Mesendoderm (in vitro differentiated cells): ENCODE results near the gene STKLD1.

ENCODE experiments used
- DNase-seq: peaks from one replicate; pipeline ENCODE4 v3.0.0; 2013
- H2AK5ac ChIP-seq: 2 replicates; pipeline ENCODE4 v1.6.1; 2013; ENCODE audit warnings: low read length, inconsistent platforms
- H2BK120ac ChIP-seq: 2 replicates; pipeline ENCODE4 v1.6.1; 2013; ENCODE audit warnings: low read depth, mild to moderate bottlenecking, low read length, moderate library complexity, mixed read lengths
- H2BK15ac ChIP-seq: replicated peaks from 2 replicates; pipeline ENCODE4 v1.6.1; 2013; ENCODE audit warnings: low read depth, mild to moderate bottlenecking, moderate library complexity
- H2BK5ac ChIP-seq: 2 replicates; pipeline ENCODE4 v1.6.1; 2013; ENCODE audit warnings: low read length, inconsistent platforms
- H3K18ac ChIP-seq: 2 replicates; pipeline ENCODE4 v1.6.1; 2013; ENCODE audit warnings: mild to moderate bottlenecking, low read length, mixed read lengths
- H3K23ac ChIP-seq: one replicate; pipeline ENCODE4 v1.6.1; 2013; ENCODE audit warnings: low read length
- H3K27ac ChIP-seq: 2 replicates; pipeline ENCODE4 v1.5.1; 2013; ENCODE audit warnings: low read depth, mild to moderate bottlenecking, inconsistent platforms, low read length, moderate library complexity
- H3K27me3 ChIP-seq: 2 replicates; pipeline ENCODE4 v1.6.1; 2013; ENCODE audit warnings: low read length, control low read depth, mild to moderate bottlenecking, inconsistent platforms; ENCODE audit not compliant: insufficient read depth, poor library complexity
- H3K36me3 ChIP-seq: 2 replicates; pipeline ENCODE4 v1.6.1; 2013; ENCODE audit warnings: low read length, inconsistent platforms; ENCODE audit not compliant: control insufficient read depth, insufficient read depth
- H3K4ac ChIP-seq: one replicate; pipeline ENCODE4 v1.6.1; 2013; ENCODE audit warnings: low read depth, mild to moderate bottlenecking, low read length, moderate library complexity
- H3K4me1 ChIP-seq: 2 replicates; pipeline ENCODE4 v1.6.1; 2013; ENCODE audit warnings: low read depth, low read length, inconsistent platforms; ENCODE audit not compliant: control insufficient read depth
- H3K4me2 ChIP-seq: 2 replicates; pipeline ENCODE4 v1.6.1; 2013; ENCODE audit warnings: low read length
- H3K4me3 ChIP-seq: 2 replicates; pipeline ENCODE4 v1.5.1; 2013; ENCODE audit warnings: mild to moderate bottlenecking, low read length
- H3K56ac ChIP-seq: one replicate; pipeline ENCODE4 v1.6.1; 2013; ENCODE audit warnings: low read length
- H3K79me1 ChIP-seq: 2 replicates; pipeline ENCODE4 v1.6.1; 2013; ENCODE audit warnings: low read length, inconsistent platforms
- H3K79me2 ChIP-seq: 2 replicates; pipeline ENCODE4 v1.6.1; 2013; ENCODE audit warnings: mild to moderate bottlenecking, low read length; ENCODE audit not compliant: control insufficient read depth, insufficient read depth
- H3K9ac ChIP-seq: 2 replicates; pipeline ENCODE4 v1.6.1; 2013; ENCODE audit warnings: low read length, inconsistent platforms
- H4K5ac ChIP-seq: one replicate; pipeline ENCODE4 v1.6.1; 2013; ENCODE audit warnings: low read length
- H4K8ac ChIP-seq: one replicate; pipeline ENCODE4 v1.6.1; 2013; ENCODE audit warnings: low read depth, mild to moderate bottlenecking, control low read depth, low read length, moderate library complexity
- WGBS: extraction: QIAGEN DNeasy Blood & Tissue Kit; methylation state at CpG from one replicate; pipeline ENCODE4 v1.1.7; 2013; ENCODE audit warnings: low lambda C conversion rate, missing lambda C conversion rate; ENCODE audit not compliant: insufficient coverage; ENCODE audit errors: extremely low coverage; 5-methylcytosine and 5-hydroxymethylcytosine counted together

STKLD1 gene

GRCh38 chr9:133342069-133342406 is 34.1 kb upstream of the STKLD1 start:
- no CpG with 5 or more reads among the region's 12 CpGs for WGBS
- H2BK15ac ChIP-seq, result no peak overlapping the region
- H3K36me3 ChIP-seq, result peaks cover 14% of the 10 kb centered on the region

GRCh38 chr9:133342570-133342969 is 33.6 kb upstream of the STKLD1 start:
- H3K4me3 ChIP-seq, result no peak overlapping the region
- H4K8ac ChIP-seq, result no peak overlapping the region
- no peak overlapping the region for H2BK120ac ChIP-seq
- H3K9ac ChIP-seq, result no peak overlapping the region
- H2BK5ac ChIP-seq, result no peak overlapping the region
- H3K56ac ChIP-seq, result no peak overlapping the region
- no peak overlapping the region for H2BK15ac ChIP-seq
- no peak overlapping the region for H2AK5ac ChIP-seq
- no peak overlapping the region for H3K4ac ChIP-seq
- no peak overlapping the region for H3K4me2 ChIP-seq
- H3K4me1 ChIP-seq, result no peaks in the 10 kb centered on the region
- H3K27ac ChIP-seq, result no peak overlapping the region
- no CpG with 5 or more reads among the region's 11 CpGs for WGBS
- no peak overlapping the region for H4K5ac ChIP-seq
- peaks cover 14% of the 10 kb centered on the region for H3K36me3 ChIP-seq
- H3K27me3 ChIP-seq, result no peaks in the 10 kb centered on the region
- peaks cover 21% of the 10 kb centered on the region for H3K79me2 ChIP-seq
- no peak overlapping the region for H3K23ac ChIP-seq
- DNase-seq, result peak; percentile 41
- H3K18ac ChIP-seq, result no peak overlapping the region
- peaks cover 17% of the 10 kb centered on the region for H3K79me1 ChIP-seq

More at GRCh38 chr9:133342069-133342406, 34.1 kb upstream of the STKLD1 start:
- no peak overlapping the region for H3K56ac ChIP-seq
- no peak overlapping the region for H3K4me3 ChIP-seq
- H3K27ac ChIP-seq, result no peak overlapping the region
- H3K18ac ChIP-seq, result no peak overlapping the region
- no peaks in the 10 kb centered on the region for H3K4me1 ChIP-seq
- H3K79me1 ChIP-seq, result peaks cover 17% of the 10 kb centered on the region
- H2BK5ac ChIP-seq, result no peak overlapping the region
- H4K5ac ChIP-seq, result no peak overlapping the region
- H2BK120ac ChIP-seq, result no peak overlapping the region
- no peak overlapping the region for H3K9ac ChIP-seq
- H3K23ac ChIP-seq, result no peak overlapping the region
- H2AK5ac ChIP-seq, result no peak overlapping the region
- DNase-seq, result peak; percentile 81
- no peak overlapping the region for H3K4ac ChIP-seq
- no peak overlapping the region for H3K4me2 ChIP-seq
- H4K8ac ChIP-seq, result no peak overlapping the region
- peaks cover 18% of the 10 kb centered on the region for H3K79me2 ChIP-seq
- no peaks in the 10 kb centered on the region for H3K27me3 ChIP-seq

- Histone ChIP-seq H3K36me3 (peaks cover 15% of the 10 kb centered on the region), H3K27me3 (no peaks in the 10 kb centered on the region), H3K27ac (no peak overlapping the region)
These were observed 32.1 kb upstream of the STKLD1 start for GRCh38 chr9:133344071-133344470.

GRCh38 chr9:133344979-133345378 is 31.2 kb upstream of the STKLD1 start:
- no peak overlapping the region for H2BK120ac ChIP-seq
- no peak overlapping the region for H3K27ac ChIP-seq
- DNase-seq, result no peak
- no peak overlapping the region for H2AK5ac ChIP-seq
- H3K9ac ChIP-seq, result no peak overlapping the region
- no peaks in the 10 kb centered on the region for H3K4me1 ChIP-seq
- no peak overlapping the region for H3K4ac ChIP-seq
- H3K18ac ChIP-seq, result no peak overlapping the region
- no peak overlapping the region for H2BK5ac ChIP-seq
- WGBS, result no CpG with 5 or more reads among the region's 12 CpGs
- H2BK15ac ChIP-seq, result no peak overlapping the region
- H3K79me1 ChIP-seq, result peaks cover 23% of the 10 kb centered on the region
- H3K36me3 ChIP-seq, result peaks cover 15% of the 10 kb centered on the region
- no peak overlapping the region for H4K8ac ChIP-seq
- no peak overlapping the region for H3K4me3 ChIP-seq
- H3K23ac ChIP-seq, result no peak overlapping the region
- no peak overlapping the region for H3K4me2 ChIP-seq
- H4K5ac ChIP-seq, result no peak overlapping the region
- no peaks in the 10 kb centered on the region for H3K27me3 ChIP-seq
- no peak overlapping the region for H3K56ac ChIP-seq
- H3K79me2 ChIP-seq, result peaks cover 39% of the 10 kb centered on the region

More at GRCh38 chr9:133344071-133344470, 32.1 kb upstream of the STKLD1 start:
- Histone ChIP-seq H3K4ac (no peak overlapping the region), H2BK120ac (no peak overlapping the region), H3K79me2 (peaks cover 31% of the 10 kb centered on the region), H3K18ac (no peak overlapping the region), H3K4me1 (no peaks in the 10 kb centered on the region), H3K4me3 (no peak overlapping the region), H4K5ac (no peak overlapping the region), H2BK5ac (no peak overlapping the region), H4K8ac (no peak overlapping the region), H2BK15ac (no peak overlapping the region), H3K23ac (no peak overlapping the region), H3K4me2 (no peak overlapping the region), H3K56ac (no peak overlapping the region), H2AK5ac (no peak overlapping the region), H3K9ac (no peak overlapping the region), H3K79me1 (peaks cover 18% of the 10 kb centered on the region)
- no peak for DNase-seq
- no CpG with 5 or more reads among the region's 19 CpGs for WGBS

GRCh38 chr9:133345596-133345995 is 30.6 kb upstream of the STKLD1 start:
- H3K79me1 ChIP-seq, result peaks cover 29% of the 10 kb centered on the region
- H3K36me3 ChIP-seq, result peaks cover 18% of the 10 kb centered on the region
- no CpG with 5 or more reads among the region's 6 CpGs for WGBS

GRCh38 chr9:133346021-133346785 is 30.0 kb upstream of the STKLD1 start:
- Histone ChIP-seq H3K27me3 (no peaks in the 10 kb centered on the region), H2BK15ac (no peak overlapping the region), H4K8ac (no peak overlapping the region), H3K36me3 (peaks cover 22% of the 10 kb centered on the region), H4K5ac (no peak overlapping the region), H3K56ac (peak overlapping the region; percentile 45), H3K4me3 (no peak overlapping the region), H3K79me1 (peaks cover 29% of the 10 kb centered on the region), H3K18ac (no peak overlapping the region), H3K4ac (no peak overlapping the region), H3K4me1 (no peaks in the 10 kb centered on the region), H3K9ac (peak overlapping the region; percentile 90), H2BK120ac (no peak overlapping the region), H3K27ac (no peak overlapping the region), H3K79me2 (peaks cover 43% of the 10 kb centered on the region), H2AK5ac (no peak overlapping the region), H3K4me2 (peak overlapping the region; percentile 87), H3K23ac (no peak overlapping the region), H2BK5ac (no peak overlapping the region)
- no CpG with 5 or more reads among the region's 15 CpGs for WGBS
- no peak for DNase-seq

More at GRCh38 chr9:133345596-133345995, 30.6 kb upstream of the STKLD1 start:
- Histone ChIP-seq H2BK15ac (no peak overlapping the region), H3K9ac (no peak overlapping the region), H3K79me2 (peaks cover 43% of the 10 kb centered on the region), H4K5ac (no peak overlapping the region), H2AK5ac (no peak overlapping the region), H3K18ac (no peak overlapping the region), H3K4me3 (no peak overlapping the region), H3K27ac (no peak overlapping the region), H3K4ac (no peak overlapping the region), H2BK120ac (no peak overlapping the region), H2BK5ac (no peak overlapping the region), H4K8ac (no peak overlapping the region), H3K27me3 (no peaks in the 10 kb centered on the region), H3K56ac (no peak overlapping the region), H3K4me2 (no peak overlapping the region), H3K4me1 (no peaks in the 10 kb centered on the region), H3K23ac (no peak overlapping the region)
- DNase-seq, result no peak
